Measurements from ENCODE around the gene MKS1.

The MKS1 gene

DNA sequence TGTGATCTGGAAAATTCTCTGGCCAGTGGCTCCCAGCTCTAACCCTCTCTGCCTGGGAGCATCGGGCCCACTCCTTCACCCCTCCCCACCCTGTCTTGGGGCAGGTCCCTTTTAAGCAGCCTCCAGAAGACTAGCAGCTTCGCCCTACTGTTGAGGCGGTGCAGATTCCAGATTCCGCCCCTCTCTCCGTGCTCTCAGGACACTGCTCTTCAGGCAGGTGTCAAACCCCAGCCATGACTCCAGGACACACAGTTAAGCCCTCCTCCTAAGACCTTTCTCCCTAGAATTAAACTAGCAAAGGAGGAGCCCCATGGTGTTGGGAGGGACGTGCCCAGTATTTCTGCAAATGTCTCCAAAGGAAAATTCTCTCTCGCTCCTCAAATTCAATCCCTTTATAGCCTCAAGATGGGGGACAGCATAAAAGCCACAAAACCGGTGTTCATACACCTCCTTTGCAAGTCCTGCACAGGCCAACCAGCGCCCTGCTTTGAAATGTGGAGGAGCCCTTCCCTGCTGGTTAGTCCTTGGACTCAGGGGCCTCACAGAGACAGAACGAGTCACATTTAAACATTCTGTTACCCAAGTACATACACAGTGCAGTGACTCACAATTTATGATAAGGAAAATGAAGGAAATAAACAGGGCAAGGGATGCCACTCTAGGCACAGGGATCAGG lies 26.5 kb upstream of the MKS1 start:
- no peak for DNase-seq (ENCODE audit: low read depth in 2 of 2)

DNA sequence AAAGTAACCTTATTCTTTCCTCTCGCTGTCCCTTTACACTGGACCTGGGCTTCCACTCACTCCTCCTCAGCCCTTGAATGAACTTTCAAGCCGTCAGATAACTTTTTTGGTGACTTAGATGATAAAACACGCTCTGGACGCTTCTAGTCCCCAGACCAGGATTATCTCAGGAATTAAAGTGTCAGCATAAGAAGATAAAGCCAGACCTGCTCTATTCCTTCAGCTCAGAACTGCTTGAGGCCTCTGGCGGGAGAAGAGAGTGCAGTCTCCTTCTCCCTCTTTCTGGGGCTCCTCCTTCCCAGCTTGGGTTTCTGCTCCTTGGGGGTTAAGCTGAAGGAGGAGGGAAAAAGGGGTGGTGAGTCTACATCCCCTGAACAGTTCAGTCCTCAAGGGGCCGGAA lies 25.9 kb upstream of the MKS1 start:
- no peak for DNase-seq (ENCODE audit: low read depth in 2 of 2)

DNA sequence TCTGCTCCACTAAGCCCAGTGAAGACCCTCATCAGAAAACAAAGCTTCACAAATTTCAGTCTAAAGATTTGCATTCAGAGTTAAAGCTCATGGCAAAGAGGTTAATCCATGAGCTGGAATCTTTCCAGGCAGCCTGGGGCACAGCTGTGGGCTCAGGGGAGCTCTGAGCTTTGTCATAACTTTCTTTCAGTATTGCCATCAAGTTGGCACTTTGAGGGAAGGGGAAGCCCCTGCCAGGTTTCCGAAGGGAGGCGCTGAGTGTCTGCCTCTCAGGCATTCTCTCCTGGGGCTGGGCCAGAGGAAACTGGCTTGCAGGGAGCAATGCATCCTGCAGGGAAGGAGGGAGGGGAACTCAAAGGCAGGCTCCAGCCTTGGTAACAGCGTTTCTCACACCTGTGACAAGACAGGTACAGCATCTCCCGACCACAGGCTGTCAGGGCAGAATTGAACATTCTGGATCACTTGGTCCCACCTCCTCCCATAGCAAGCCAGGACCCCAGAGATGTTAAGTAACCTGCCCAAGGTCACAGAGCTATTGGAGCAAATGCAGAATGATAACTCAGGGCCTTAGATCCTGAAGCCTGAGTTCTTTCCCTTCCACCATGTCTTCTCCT lies 23.2 kb upstream of the MKS1 start:
- no peak for DNase-seq (ENCODE audit: low read depth in 2 of 2)

DNA sequence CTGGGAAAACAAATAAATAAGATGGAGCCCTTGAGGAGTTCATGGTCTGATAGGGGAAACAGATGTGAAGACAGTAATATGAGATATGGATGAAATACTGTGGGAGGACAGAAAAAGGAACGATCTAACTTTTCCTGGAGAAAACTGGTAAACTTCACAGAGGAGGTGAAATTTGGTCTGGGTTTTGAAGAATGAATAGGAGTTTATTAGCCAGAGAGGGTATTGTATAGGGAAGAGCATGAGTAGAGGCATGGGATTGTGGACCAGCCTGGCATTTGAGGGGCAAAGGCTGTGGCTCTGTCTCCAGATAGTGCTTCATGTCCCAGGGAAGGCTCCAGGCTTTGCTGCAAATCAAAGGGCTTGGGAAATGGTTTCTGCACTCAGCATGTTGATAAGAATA lies 20.9 kb upstream of the MKS1 start:
- DNase-seq (ENCODE audit: low read depth in 2 of 2) = no peak

DNA sequence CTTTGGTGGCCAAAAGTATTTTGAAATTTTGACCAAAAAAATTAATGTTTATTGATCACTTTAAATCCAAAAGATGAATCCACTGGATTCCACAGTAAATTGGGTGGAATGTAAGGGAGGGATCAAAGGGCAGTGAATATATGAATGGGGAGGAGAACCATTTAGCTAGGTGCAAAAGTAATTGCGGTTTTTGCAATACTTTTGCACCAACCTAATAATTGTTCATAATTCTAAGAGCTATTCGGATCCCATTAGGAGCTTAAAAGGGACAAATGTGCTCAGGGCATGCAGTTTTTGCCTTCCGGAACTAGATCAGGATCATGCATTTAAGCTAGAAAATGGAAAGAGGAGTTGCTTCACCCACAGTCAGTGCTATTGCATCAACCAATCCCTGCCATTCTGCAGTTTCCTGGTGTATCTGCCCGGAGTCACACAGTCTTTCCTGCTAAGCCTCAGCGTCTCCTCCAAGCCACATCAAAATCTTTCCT lies 19.1 kb upstream of the MKS1 start, which contains the start of gene LPO:
TSS of gene LPO (plus strand) at position 438 of the 488 bp plus-strand sequence. CDS start 4,396 bp downstream, outside the sequence.
- no peak for DNase-seq (ENCODE audit: low read depth in 2 of 2)

DNA sequence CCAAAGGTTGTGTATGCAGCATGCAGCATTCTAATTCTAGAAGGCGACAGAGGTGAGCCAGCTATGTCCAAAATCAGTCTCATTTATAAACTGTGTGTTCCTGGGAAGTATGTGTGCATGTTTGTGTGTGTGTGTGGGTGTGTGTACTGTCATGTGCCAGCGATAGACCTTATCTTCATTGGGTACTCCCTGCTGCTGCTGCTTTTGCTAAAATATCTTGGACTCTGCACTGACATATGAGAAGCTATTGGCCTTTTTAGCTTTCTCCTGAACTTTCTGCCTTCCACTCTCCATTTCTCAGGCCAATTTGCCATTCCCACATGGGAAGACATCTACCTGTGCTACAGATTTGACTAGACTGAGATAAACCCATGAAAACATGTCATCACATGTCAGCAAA lies 17.3 kb upstream of the MKS1 start:
- DNase-seq (ENCODE audit: low read depth in 2 of 2) = no peak

DNA sequence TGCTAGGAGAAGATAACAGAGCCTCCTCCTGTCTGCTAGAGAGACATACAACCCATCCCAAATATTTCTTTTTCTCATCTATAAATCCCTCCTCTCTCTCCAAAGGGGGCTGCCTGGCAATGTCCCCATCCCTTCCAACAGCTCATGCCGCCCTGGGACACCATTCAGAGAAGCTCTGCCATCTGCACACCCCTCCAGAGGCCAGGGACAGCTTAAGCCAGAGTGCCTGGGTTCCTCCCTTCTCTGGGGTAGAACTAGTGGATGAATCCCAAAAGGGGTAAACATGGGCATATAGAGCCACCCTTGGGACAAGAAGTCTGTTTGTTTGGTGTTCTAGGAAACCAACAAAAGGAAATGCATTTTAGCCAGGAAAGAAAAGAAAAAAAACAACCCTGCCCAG lies 16.8 kb upstream of the MKS1 start:
- no peak for DNase-seq (ENCODE audit: low read depth in 2 of 2)

DNA sequence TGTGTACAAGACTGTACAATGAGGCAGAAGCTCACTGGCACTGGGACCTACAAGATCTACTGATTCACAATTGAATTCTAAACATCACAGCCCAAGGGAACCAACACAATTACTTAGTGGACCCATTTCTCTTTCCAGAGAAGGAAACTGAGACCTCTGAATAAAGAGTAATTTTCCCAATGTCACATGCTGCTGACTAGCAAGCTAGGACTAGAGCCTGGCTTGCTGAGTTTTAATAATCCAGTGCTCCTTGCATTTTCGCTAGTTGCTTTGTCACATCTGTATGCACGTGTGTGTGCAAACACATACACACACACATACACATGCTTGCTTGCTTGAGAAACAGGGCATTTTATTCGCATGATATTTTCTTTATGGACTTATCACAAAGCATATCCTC lies 15.5 kb upstream of the MKS1 start:
- no peak for DNase-seq (ENCODE audit: low read depth in 2 of 2)

DNA sequence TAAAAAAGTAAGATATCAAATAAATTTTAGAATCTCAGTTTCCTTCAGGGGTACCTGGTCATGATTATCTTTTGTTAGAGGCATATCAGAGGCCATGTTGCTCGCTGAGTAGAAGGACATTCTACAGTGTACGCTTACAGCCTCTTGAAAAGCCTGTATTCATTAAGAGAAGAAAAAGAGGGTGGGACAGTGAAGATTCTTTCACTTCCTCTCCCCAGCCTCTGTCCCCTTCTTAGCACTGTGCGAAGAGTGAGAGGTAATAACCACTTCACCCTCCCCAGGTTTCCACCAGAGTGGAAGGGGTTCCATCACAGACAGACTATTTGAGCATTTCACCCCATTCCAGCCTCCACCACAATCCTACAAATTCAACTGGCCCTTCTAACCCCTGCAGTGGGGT lies 14.5 kb upstream of the MKS1 start:
- DNase-seq (ENCODE audit: low read depth in 2 of 2) = no peak

DNA sequence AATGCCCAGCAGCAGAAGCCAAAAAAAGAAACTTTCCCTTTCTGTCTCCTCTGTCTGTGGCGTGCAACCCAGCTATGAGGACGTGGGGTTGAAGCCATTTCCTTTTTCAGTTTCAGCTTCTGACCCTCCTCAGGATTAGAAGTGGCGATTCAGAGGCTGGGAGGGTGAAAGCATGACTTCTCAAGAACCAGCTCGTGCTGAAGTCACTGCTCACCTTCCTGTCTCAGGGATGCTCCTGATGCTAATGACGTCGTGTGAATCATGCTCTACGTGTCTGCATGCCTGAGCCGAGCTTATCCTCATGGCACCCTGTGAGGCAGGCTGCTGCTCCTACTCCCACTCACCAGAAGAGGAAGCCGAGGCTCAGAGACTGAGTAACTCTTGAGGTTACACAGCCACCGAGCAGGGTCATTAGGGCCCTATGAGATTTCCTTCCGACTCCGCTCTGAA lies 13.7 kb upstream of the MKS1 start:
- no peak for DNase-seq (ENCODE audit: low read depth in 2 of 2)

DNA sequence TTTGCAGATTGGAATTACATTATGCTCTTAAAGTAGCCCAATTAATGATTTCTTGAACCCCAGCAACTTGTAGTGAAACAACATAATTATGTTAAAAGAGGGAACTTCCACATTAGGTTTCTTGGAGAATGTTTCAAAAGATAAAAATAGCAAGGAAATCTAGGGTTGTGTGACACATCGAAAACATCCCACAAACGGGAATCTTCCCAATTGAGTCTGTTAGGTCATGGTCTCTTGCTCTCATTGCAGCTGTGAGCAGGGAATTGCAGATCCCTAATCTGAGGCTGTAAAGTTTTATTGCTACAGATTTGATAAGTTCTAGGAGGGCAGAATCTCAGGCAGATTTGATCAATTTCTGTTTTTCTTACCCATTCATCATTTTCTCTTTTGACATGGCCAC lies 12.6 kb upstream of the MKS1 start:
- no peak for DNase-seq (ENCODE audit: low read depth in 2 of 2)

DNA sequence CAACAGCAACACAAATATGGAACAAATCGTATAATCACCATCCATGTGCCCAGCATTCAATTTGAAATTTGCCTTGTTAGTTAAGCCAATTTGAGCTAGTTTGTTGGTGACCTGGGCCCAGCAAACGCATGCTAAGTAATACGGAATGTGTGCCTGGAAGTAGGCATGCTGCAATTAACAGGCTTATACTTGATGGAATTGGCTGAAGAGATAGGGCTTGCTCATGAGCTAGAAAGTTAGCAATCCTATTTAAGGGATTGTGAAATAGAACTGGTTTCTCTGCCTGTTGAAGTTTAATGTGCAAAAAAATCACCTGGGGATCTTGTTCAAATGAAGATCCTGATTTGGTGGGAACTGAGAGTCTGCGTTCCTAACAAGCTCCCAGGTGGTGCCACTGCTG lies 10.8 kb upstream of the MKS1 start:
- no peak for DNase-seq (ENCODE audit: low read depth in 2 of 2)

DNA sequence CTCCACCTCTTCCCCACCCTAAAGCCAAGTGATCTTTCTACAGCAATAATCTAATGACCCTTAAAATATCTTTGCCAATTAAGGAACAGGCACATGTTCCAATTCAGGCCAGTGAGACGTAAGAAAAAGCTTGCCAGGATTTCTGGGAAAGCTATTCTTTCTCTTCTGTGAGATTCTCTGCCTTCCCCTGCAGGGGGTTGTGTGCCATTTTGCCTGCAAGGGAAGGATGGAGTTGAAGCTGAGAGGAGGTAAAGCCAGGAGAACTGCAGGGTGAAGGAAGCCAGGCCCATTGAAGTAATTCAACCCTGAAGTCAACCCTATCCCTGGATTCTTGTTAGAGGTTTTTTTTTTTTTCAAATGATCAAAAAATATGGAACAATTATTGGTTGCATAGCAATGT lies 10.3 kb upstream of the MKS1 start:
- no peak for DNase-seq (ENCODE audit: low read depth in 2 of 2)

DNA sequence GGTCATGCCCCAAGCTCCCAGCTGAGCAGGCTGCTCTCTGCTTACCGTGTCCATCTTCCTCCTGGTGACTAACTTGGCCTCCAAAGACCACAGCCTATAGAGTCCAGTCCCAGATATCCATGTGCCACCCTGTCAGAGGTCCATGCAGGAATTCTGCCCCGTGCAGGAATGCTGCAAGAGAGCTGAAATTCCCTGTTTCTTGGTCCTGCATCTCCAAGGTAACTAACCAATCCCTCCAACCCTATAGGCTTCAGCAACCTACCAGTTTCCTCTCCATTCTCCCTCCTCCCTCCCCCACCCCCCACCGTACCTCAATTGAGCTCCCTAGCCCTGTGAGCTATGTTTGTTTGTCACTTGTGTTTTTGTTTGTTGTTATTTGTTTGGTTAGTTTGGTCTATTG lies 9.6 kb upstream of the MKS1 start:
- DNase-seq (ENCODE audit: low read depth in 2 of 2) = no peak

DNA sequence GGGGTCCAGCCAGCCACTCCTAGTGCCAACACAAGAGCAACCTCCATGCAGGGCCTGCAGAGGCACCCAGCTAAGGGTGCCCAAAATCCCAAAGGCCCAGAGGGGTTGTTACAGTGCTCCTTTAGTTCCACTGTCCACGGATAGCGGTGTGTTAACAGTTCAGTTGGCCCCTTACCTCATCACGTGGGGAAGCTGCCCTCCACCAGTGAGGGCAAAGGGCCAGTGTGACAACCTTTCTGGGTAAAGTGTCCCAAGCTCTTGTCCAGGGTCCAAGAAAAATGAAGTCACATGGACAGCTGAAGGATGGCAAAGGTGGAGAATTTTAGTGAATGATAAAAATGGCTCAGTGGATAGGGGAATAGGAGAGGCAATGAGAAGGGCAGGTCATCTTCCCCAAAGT lies 8.7 kb upstream of the MKS1 start:
- DNase-seq (ENCODE audit: low read depth in 2 of 2) = no peak

DNA sequence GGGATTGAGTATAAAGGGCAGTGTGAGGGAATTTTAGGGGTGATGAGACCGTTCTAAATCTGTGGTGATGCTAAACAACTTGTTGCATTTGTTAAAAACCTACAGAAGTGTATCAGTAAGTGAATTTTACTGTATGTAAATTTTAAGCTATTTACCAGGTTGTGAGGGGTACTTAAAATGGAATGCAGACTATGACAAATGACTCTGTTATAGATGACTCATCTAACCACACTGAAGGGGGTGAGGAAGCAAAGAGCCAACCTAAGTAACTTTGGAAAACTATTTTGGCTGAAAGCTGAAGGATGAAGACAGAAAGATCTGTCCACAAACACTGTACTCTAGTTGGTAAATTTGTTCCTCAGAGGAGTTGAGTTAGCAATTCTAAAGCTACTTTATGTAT lies 5.3 kb upstream of the MKS1 start:
- DNase-seq (ENCODE audit: low read depth in 2 of 2) = no peak

DNA sequence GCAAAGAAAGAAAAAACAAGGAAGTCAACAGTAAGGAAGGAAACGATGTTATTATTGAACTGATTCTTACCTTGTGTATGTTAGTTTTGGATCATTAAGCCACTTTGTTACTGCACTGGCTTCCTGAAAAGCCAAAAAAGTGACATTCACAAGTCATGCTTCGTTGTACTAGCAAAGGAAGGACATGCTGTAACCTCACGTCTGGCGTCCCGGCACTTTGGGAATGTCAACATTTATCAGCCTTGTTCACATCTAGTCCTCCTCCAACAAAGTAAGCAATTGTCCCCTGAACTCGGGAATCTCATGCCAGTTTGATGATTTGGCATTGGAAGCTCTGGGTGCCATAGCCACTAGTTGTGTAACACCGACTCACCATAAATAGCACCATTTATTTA lies 731 bp upstream of the MKS1 start:
- no peak for DNase-seq (ENCODE audit: low read depth in 2 of 2)

DNA sequence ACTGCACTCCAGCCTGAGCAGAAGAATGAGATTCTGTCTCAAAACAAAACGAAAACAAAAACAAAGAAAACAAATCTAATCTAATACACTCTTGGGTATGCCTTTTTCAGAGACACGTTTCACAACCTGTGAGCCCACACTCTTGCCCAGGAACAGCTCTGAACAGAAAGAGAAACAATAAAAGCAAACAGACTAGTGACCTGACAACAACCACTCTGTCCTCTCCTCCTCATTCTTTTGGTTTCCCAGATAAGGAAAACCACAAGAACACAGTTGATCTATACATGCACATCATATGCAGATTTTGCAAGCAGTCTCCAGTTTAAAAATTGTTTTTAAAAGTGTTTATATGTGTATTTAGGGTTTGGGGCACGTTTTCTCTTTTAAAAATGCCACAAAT lies 1.3 kb downstream of the MKS1 start:
- no peak for DNase-seq (ENCODE audit: low read depth in 2 of 2)

DNA sequence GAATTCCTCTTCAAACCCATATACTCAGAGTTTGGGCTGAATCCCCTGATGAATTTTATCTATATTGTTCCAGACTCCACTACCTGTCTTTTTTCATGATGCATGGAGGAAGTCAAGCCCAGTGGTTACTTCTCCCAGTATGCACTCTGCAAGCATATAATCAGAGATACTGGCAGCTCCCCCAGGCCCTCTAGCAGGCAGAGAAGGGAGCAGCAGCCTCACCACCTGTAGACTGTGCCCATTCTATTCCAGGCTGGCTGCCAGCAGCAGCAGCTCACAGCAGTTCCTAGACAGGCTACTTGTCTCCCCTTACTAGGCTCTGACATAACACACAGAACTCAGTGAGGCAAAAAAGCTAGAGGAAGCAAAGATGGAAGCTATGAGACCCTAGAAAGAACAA lies 3.4 kb downstream of the MKS1 start:
- no peak for DNase-seq (ENCODE audit: low read depth in 2 of 2)

DNA sequence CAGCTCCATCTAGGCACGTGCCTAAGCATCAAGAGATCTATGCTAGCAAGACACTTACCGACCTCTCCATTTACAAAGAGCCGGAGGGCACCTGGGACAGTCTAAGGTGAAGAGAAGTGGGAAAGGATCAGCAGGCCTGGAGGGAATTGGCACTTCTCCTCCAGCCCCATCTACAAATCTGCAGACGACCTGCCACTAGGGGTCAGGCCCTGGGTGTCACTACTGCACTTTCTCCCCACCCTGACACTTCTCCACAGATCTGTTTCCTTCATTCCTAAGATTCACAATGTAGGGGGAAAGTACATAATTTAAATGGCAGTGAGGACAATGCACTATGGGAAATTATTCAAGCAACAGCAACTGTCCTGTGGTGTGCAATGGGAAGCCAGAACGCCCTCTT lies 8.1 kb downstream of the MKS1 start:
- DNase-seq (ENCODE audit: low read depth in 2 of 2) = no peak

DNA sequence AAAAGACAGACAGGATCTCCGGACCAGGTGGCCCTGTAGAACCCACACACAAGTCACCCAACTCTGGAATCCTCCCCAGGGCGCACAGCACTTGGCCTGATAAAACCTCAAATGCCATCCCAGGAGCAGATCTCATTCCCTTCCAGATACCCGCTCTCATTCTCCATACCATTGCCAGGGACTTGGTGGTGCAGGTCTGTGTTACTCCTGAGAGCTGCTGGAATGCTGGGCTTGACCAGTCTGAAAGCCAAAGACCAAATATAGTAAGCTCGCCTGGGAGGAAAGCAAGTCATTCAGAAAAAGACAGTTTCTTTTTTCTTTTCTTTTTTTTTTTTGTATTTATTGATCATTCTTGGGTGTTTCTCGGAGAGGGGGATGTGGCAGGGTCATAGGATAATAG lies 10.7 kb downstream of the MKS1 start:
- no peak for DNase-seq (ENCODE audit: low read depth in 2 of 2)

DNA sequence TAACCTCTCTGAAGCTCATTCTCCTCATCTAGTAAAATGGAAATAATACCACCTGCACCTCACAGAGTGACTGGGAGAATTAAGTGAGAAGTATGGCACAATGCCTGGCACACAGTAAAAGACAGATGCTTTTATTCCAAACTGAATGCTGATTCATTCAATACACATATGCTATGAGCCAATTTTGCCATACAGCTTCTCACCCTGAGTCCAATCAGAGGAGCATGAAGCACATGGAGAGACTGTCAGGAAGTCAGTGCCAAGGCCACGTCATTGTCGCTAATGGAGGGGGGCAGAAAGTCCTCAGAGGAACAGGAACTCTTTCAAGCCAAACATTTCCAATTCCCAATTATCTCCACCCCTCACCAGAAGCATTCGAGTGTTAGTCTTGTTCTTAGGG lies 11.6 kb downstream of the MKS1 start:
- DNase-seq (ENCODE audit: low read depth in 2 of 2) = no peak

DNA sequence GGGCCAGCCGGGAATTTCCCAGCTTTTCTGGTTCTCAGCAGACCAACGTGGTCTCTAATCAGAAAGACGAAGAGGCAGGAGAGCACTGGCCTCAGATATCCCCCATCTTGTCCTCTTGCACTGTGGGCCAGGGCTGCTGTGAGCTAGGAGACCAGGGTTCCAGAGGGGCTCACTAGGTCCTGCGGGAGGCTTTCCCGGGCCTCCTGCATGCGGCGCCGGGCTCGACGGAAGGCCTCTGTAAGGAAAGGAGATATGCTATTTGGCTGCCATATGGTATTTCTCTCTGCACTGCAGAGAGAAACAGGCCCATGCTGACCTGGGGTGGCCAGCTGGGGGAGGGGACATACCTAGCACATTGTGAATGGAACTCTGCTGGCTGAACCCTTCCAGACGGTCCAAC lies 13.1 kb downstream of the MKS1 start:
- DNase-seq (ENCODE audit: low read depth in 2 of 2) = no peak

DNA sequence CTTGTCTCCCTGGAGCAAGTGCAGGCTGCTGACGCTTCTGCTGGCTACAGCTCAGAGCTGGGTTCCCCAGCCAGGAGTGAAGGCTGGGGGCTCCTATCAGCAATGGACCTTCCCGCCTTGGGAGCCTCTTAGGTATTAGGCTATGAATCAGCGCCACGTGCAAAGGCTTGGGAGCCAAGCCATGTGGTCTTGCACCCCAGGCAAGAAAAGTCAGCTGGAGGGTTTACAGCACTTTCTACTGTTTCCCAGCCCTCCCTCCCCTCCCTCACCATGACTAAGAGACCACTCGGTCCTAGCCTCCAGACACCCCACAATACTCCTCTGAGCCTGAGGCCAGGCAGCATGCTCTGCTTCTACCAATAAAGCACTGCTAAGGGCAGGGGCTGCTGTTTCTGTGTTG lies 14.3 kb downstream of the MKS1 start:
- no peak for DNase-seq (ENCODE audit: low read depth in 2 of 2)
